Astrocyte (in vitro differentiated cells and primary cell): Measurements from ENCODE around the gene ENTHD1. TPM values are rescaled to one million over a fixed set of nuclear protein-coding genes. Genes with fewer than 3 reads are reported as not detected.
"Not testable (repeated sequence)": the region's sequence is repeated elsewhere in the genome, so short reads cannot be mapped to it uniquely, and the experiment has no call there.

Source experiments
- DNase-seq: peaks from one replicate; pipeline ENCODE4 v3.0.0-alpha.2; 2010; ENCODE audit warnings: low read depth
- FAIRE-seq: peaks from 2 replicates; lab custom pipeline; 2011; peaks lifted over from hg19 to GRCh38; lab: Jason Lieb, UNC
- H2AFZ ChIP-seq: 2 replicates; pipeline ENCODE4 v1.6.0; 2012; ENCODE audit warnings: low read depth, low read length, inconsistent platforms
- H3K27ac ChIP-seq: 2 replicates; pipeline ENCODE4 v1.5.1; 2011; ENCODE audit warnings: low read depth, low read length, inconsistent platforms
- H3K27me3 ChIP-seq: 2 replicates; pipeline ENCODE4 v1.6.0; 2011; ENCODE audit warnings: low read length, inconsistent platforms; ENCODE audit not compliant: insufficient read depth
- H3K36me3 ChIP-seq: 2 replicates; pipeline ENCODE4 v1.5.1; 2011; ENCODE audit warnings: low read length, inconsistent platforms; ENCODE audit not compliant: insufficient read depth
- H3K4me1 ChIP-seq: 2 replicates; pipeline ENCODE4 v1.5.1; 2011; ENCODE audit warnings: low read length, inconsistent platforms; ENCODE audit not compliant: insufficient read depth
- H3K4me2 ChIP-seq: 2 replicates; pipeline ENCODE4 v1.6.0; 2012; ENCODE audit warnings: low read length, inconsistent platforms
- H3K4me3 ChIP-seq: 2 replicates; pipeline ENCODE4 v1.5.1; 2011; ENCODE audit warnings: low read depth, mild to moderate bottlenecking, low read length, inconsistent platforms; ENCODE audit not compliant: insufficient read depth
- H3K79me2 ChIP-seq: 2 replicates; pipeline ENCODE4 v1.6.0; 2012; ENCODE audit warnings: mild to moderate bottlenecking, low read length, inconsistent platforms; ENCODE audit not compliant: insufficient read depth
- H3K9ac ChIP-seq: 2 replicates; pipeline ENCODE4 v1.6.0; 2012; ENCODE audit warnings: mild to moderate bottlenecking, low read length, inconsistent platforms
- H3K9me3 ChIP-seq: 2 replicates; pipeline ENCODE4 v1.5.1; 2012; ENCODE audit warnings: low read depth, mild to moderate bottlenecking, low read length, inconsistent platforms; ENCODE audit not compliant: insufficient read depth
- H4K20me1 ChIP-seq: 2 replicates; pipeline ENCODE4 v1.6.0; 2012; ENCODE audit warnings: low read length, inconsistent platforms; ENCODE audit not compliant: insufficient read depth
- H3K27ac Mint-ChIP-seq: one replicate; pipeline ENCODE4 v1.8.0; 2021; ENCODE audit warnings: mild to moderate bottlenecking, mixed read lengths; ENCODE audit not compliant: unreplicated experiment
- H3K27me3 Mint-ChIP-seq: one replicate; pipeline ENCODE4 v1.8.0; 2021; ENCODE audit warnings: low read depth, mixed read lengths; ENCODE audit not compliant: unreplicated experiment
- H3K36me3 Mint-ChIP-seq: one replicate; pipeline ENCODE4 v1.8.0; 2021; ENCODE audit warnings: low read depth, mixed read lengths; ENCODE audit not compliant: unreplicated experiment
- H3K4me1 Mint-ChIP-seq: one replicate; pipeline ENCODE4 v1.8.0; 2021; ENCODE audit warnings: low read depth, mixed read lengths; ENCODE audit not compliant: unreplicated experiment
- H3K4me3 Mint-ChIP-seq: one replicate; pipeline ENCODE4 v1.8.0; 2021; ENCODE audit warnings: mild to moderate bottlenecking, moderate library complexity, mixed read lengths; ENCODE audit not compliant: unreplicated experiment
- H3K9me3 Mint-ChIP-seq: one replicate; pipeline ENCODE4 v1.8.0; 2021; ENCODE audit warnings: mild to moderate bottlenecking, mixed read lengths; ENCODE audit not compliant: unreplicated experiment
- CTCF ChIP-seq: IDR thresholded peaks from 2 replicates; pipeline ENCODE4 v1.5.1; 2011; ENCODE audit warnings: low read depth, mild to moderate bottlenecking, inconsistent platforms, low read length, moderate library complexity; ENCODE audit not compliant: insufficient read depth
- EZH2 ChIP-seq: IDR thresholded peaks from 2 replicates; pipeline ENCODE4 v1.6.1; 2012; ENCODE audit warnings: mild to moderate bottlenecking, low read length, inconsistent platforms; ENCODE audit not compliant: insufficient read depth
- total RNA-seq: library from RNA; stranded (reverse); gene quantifications from 2 replicates; pipeline ENCODE4 v1.2.1, GENCODE V29; 2021

ENTHD1 gene
- total RNA-seq, 1 donor from 2014 or later, result not detected

GRCh38 chr22:39873965-39874364 lies 19.6 kb downstream of the ENTHD1 start:
- H3K4me3 ChIP-seq, result no peak overlapping the region
- H3K4me1 Mint-ChIP-seq, result no peaks in the 10 kb centered on the region
- H3K9ac ChIP-seq, result no peak overlapping the region
- H3K36me3 ChIP-seq, result no peaks in the 10 kb centered on the region
- no peak for TF ChIP-seq CTCF
- TF ChIP-seq EZH2, result no peak
- no peak for DNase-seq
- H3K27me3 ChIP-seq, result peaks cover 2% of the 10 kb centered on the region
- H3K9me3 ChIP-seq, result no peaks in the 10 kb centered on the region
- no peaks in the 10 kb centered on the region for H3K27me3 Mint-ChIP-seq
- no peak overlapping the region for H3K4me3 Mint-ChIP-seq
- H3K79me2 ChIP-seq, result no peaks in the 10 kb centered on the region
- H3K27ac ChIP-seq, result no peak overlapping the region
- H3K4me1 ChIP-seq, result no peaks in the 10 kb centered on the region
- no peak overlapping the region for H2AFZ ChIP-seq
- no peak overlapping the region for H3K27ac Mint-ChIP-seq
- H4K20me1 ChIP-seq, result no peaks in the 10 kb centered on the region
- no peak overlapping the region for H3K4me2 ChIP-seq
- H3K9me3 Mint-ChIP-seq, result no peaks in the 10 kb centered on the region
- FAIRE-seq, result no peak
- no peaks in the 10 kb centered on the region for H3K36me3 Mint-ChIP-seq

- no peaks in the 10 kb centered on the region for H3K36me3 Mint-ChIP-seq
- no peak overlapping the region for H3K4me3 ChIP-seq
- no peak overlapping the region for H2AFZ ChIP-seq
- H3K36me3 ChIP-seq, result no peaks in the 10 kb centered on the region
- no peak overlapping the region for H3K27ac Mint-ChIP-seq
- no peaks in the 10 kb centered on the region for H3K4me1 ChIP-seq
- no peaks in the 10 kb centered on the region for H3K9me3 Mint-ChIP-seq
- H3K27me3 Mint-ChIP-seq, result no peaks in the 10 kb centered on the region
- DNase-seq (no peak), FAIRE-seq (no peak)
- no peak overlapping the region for H3K4me2 ChIP-seq
- TF ChIP-seq EZH2 (no peak), CTCF (no peak)
- peaks cover 2% of the 10 kb centered on the region for H3K4me1 Mint-ChIP-seq
- H3K9ac ChIP-seq, result no peak overlapping the region
- H3K9me3 ChIP-seq, result no peaks in the 10 kb centered on the region
- no peaks in the 10 kb centered on the region for H4K20me1 ChIP-seq
- no peak overlapping the region for H3K4me3 Mint-ChIP-seq
- H3K27ac ChIP-seq, result no peak overlapping the region
- H3K27me3 ChIP-seq, result peaks cover 2% of the 10 kb centered on the region
- H3K79me2 ChIP-seq, result no peaks in the 10 kb centered on the region
Observed at GRCh38 chr22:39872548-39872947, 21.0 kb downstream of the ENTHD1 start.

GRCh38 chr22:39871008-39871798 lies 22.4 kb downstream of the ENTHD1 start:
- H3K27me3 ChIP-seq, result peaks cover 2% of the 10 kb centered on the region
- H3K27ac Mint-ChIP-seq, result no peak overlapping the region
- FAIRE-seq (no peak), DNase-seq (no peak)
- peaks cover 2% of the 10 kb centered on the region for H3K4me1 Mint-ChIP-seq
- H3K4me1 ChIP-seq, result no peaks in the 10 kb centered on the region
- H2AFZ ChIP-seq, result no peak overlapping the region
- no peak overlapping the region for H3K4me2 ChIP-seq
- H3K27me3 Mint-ChIP-seq, result peaks cover 6% of the 10 kb centered on the region
- no peaks in the 10 kb centered on the region for H3K9me3 ChIP-seq
- H3K4me3 Mint-ChIP-seq, result no peak overlapping the region
- H3K79me2 ChIP-seq, result no peaks in the 10 kb centered on the region
- no peak overlapping the region for H3K9ac ChIP-seq
- H3K4me3 ChIP-seq, result no peak overlapping the region
- no peaks in the 10 kb centered on the region for H4K20me1 ChIP-seq
- no peaks in the 10 kb centered on the region for H3K36me3 ChIP-seq
- no peaks in the 10 kb centered on the region for H3K9me3 Mint-ChIP-seq
- no peaks in the 10 kb centered on the region for H3K36me3 Mint-ChIP-seq
- TF ChIP-seq EZH2 (no peak), CTCF (no peak)
- no peak overlapping the region for H3K27ac ChIP-seq

- not testable (repeated sequence) for H3K36me3 ChIP-seq, H3K4me3 ChIP-seq, H3K4me1 ChIP-seq, FAIRE-seq, H3K4me2 ChIP-seq, DNase-seq, H3K9me3 ChIP-seq, H3K4me3 Mint-ChIP-seq, H3K4me1 Mint-ChIP-seq, H3K27ac Mint-ChIP-seq, H3K9ac ChIP-seq, H3K36me3 Mint-ChIP-seq, H3K27me3 ChIP-seq, H3K27ac ChIP-seq, H2AFZ ChIP-seq, H3K9me3 Mint-ChIP-seq, H4K20me1 ChIP-seq, H3K79me2 ChIP-seq
- peaks cover 13% of the 10 kb centered on the region for H3K27me3 Mint-ChIP-seq
Observed at GRCh38 chr22:39869797-39870196, 23.8 kb downstream of the ENTHD1 start.
